GM18870 (cell line): ENCODE results near the gene NUTF2.
"Not testable (repeated sequence)": the region's sequence is repeated elsewhere in the genome, so short reads cannot be mapped to it uniquely, and the experiment has no call there.

ENCODE experiments used
- ATAC-seq: cut with Tn5 transposase; IDR thresholded peaks from one replicate; pipeline ENCODE4 v1.9.1; 2021; ENCODE audit warnings: moderate library complexity; ENCODE audit not compliant: unreplicated experiment

The NUTF2 gene

GRCh38 chr16:67862623-67863583 is 16.2 kb downstream of the NUTF2 start:
- ATAC-seq = no peak

- ATAC-seq = not testable (repeated sequence)
These were observed 17.3 kb downstream of the NUTF2 start for GRCh38 chr16:67864044-67864443.

- ATAC-seq = no peak
These were observed 17.9 kb downstream of the NUTF2 start for GRCh38 chr16:67864594-67864993.

- ATAC-seq = no peak
These were observed 18.6 kb downstream of the NUTF2 start for GRCh38 chr16:67865318-67865717.

GRCh38 chr16:67868290-67868689 is 21.6 kb downstream of the NUTF2 start:
- no peak for ATAC-seq

GRCh38 chr16:67869653-67870052 is 22.9 kb downstream of the NUTF2 start:
- no peak for ATAC-seq

- ATAC-seq = no peak
These were observed 24.5 kb downstream of the NUTF2 start for GRCh38 chr16:67871256-67871655.

GRCh38 chr16:67872131-67872630 is 25.4 kb downstream of the NUTF2 start:
- no peak for ATAC-seq

- no peak for ATAC-seq
These were observed 26.1 kb downstream of the NUTF2 start, which contains the start of gene EDC4 for GRCh38 chr16:67872631-67873434. TSS of gene EDC4 (plus strand) at chr16:67873052. CDS start at chr16:67873262, 210 bp downstream.

- ATAC-seq = no peak
These were observed 27.0 kb downstream of the NUTF2 start for GRCh38 chr16:67873435-67874370.

- no peak for ATAC-seq
These were observed 27.6 kb downstream of the NUTF2 start for GRCh38 chr16:67874372-67874771.

- no peak for ATAC-seq
These were observed 30.3 kb downstream of the NUTF2 start for GRCh38 chr16:67877064-67877463.

GRCh38 chr16:67878232-67878631 is 31.5 kb downstream of the NUTF2 start:
- ATAC-seq = no peak

GRCh38 chr16:67878846-67879245 is 32.1 kb downstream of the NUTF2 start:
- ATAC-seq = no peak

GRCh38 chr16:67879462-67879861 is 32.7 kb downstream of the NUTF2 start:
- ATAC-seq = no peak

GRCh38 chr16:67879936-67880335 is 33.2 kb downstream of the NUTF2 start:
- no peak for ATAC-seq

GRCh38 chr16:67880584-67880983 is 33.9 kb downstream of the NUTF2 start:
- ATAC-seq = no peak

GRCh38 chr16:67881621-67882161 is 35.0 kb downstream of the NUTF2 start:
- ATAC-seq = no peak

GRCh38 chr16:67882374-67883145 is 35.8 kb downstream of the NUTF2 start:
- no peak for ATAC-seq
